Natural killer cell treated with Interleukin-12 subunit alpha and Interleukin-12 subunit beta and Interleukin-15 and Interleukin-18, amount 100 ng/mL, for 72 hours (primary cell): ENCODE measurements around the gene KIF26A. TPM values are rescaled to one million over a fixed set of nuclear protein-coding genes. Genes with fewer than 3 reads are reported as not detected.
A peak's percentile ranks its signal among the peaks of the same experiment; 100 is the strongest.

Source experiments
- ATAC-seq, 2 donors: fragments of 150-1000 bp; cut with Tn5 transposase in 1 of 2; sonication (Bioruptor Pico), chemical (Tn5 transposase) in 1 of 2; 2 replicates each; pipeline ENCODE4 v1.10.0; 2021
- DNase-seq: peaks from one replicate; pipeline ENCODE4 v3.0.0; 2022; ENCODE audit warnings: low spot score
- H3K27ac Mint-ChIP-seq, 2 donors: 1 replicate in 1 of 2; 2 replicates in 1 of 2; pipeline ENCODE4 v1.8.0; 2022; ENCODE audit warnings: mixed read lengths in 2 of 2, mild to moderate bottlenecking in 1 of 2, moderate library complexity in 1 of 2
- H3K27me3 Mint-ChIP-seq, 2 donors: 1 replicate in 1 of 2; 2 replicates in 1 of 2; pipeline ENCODE4 v1.8.0; 2022; ENCODE audit warnings: mixed read lengths in 2 of 2
- H3K36me3 Mint-ChIP-seq: one replicate; pipeline ENCODE4 v1.8.0; 2022; ENCODE audit warnings: mixed read lengths
- H3K4me1 Mint-ChIP-seq, 2 donors: 1 replicate in 1 of 2; 2 replicates in 1 of 2; pipeline ENCODE4 v1.8.0; 2022; ENCODE audit warnings: low read depth in 2 of 2, mixed read lengths in 2 of 2, mild to moderate bottlenecking in 1 of 2
- H3K4me3 Mint-ChIP-seq: one replicate; pipeline ENCODE4 v1.8.0; 2022; ENCODE audit warnings: mixed read lengths
- H3K9me3 Mint-ChIP-seq: 2 replicates; pipeline ENCODE4 v1.8.0; 2022; ENCODE audit warnings: mixed read lengths
- total RNA-seq, 2 donors: library from RNA; stranded (reverse); gene quantifications; one replicate each; pipeline ENCODE4 v1.2.3, GENCODE V29; 2022

KIF26A gene
- total RNA-seq, 2 donors from 2014 or later: not detected

DNA sequence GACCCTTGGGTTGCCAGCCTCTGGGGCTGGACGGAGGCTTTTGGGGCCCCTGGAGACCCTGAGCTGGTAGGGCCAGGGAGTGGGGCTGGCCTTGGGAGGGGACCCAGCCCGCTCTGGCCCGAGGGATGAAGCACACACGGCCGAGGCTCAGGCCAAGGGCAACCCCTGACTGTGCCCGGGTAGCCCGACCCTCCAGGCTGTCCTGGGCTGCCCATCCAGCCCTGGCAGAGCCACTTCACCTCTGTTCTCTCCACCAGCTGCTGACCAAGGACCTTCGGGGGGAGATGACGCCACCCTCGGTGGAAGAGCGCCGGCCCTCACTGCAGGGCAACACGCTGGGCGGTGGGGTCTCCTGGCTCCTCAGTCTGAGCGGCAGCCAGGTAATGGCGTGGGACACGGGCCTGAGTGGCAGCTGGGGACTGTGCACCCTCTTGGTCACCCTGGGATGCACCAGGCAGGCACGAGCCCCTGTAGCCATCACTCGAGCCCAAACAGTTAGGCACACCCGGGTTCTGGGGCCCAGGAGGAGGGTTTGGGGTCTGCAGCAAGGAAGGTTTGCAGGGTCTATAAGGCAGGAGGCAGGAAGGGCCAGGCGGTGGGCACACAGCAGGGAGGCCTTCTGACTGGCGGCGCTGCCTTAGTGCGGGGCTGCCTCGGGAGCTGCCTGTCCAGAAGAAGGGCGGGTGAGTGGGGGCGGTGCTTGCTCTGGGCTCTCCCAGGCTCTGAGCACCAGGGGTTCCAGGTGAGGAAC, 33.1 kb upstream of the KIF26A start:
- ATAC-seq (no peak), DNase-seq (peak; percentile 58)
- Mint-ChIP-seq H3K9me3 (no peaks in the 10 kb centered on the region), H3K4me3 (no peak overlapping the region), H3K4me1 (no peaks in the 10 kb centered on the region), H3K27me3 (no peaks in the 10 kb centered on the region), H3K27ac (no peak overlapping the region), H3K36me3 (no peaks in the 10 kb centered on the region)

DNA sequence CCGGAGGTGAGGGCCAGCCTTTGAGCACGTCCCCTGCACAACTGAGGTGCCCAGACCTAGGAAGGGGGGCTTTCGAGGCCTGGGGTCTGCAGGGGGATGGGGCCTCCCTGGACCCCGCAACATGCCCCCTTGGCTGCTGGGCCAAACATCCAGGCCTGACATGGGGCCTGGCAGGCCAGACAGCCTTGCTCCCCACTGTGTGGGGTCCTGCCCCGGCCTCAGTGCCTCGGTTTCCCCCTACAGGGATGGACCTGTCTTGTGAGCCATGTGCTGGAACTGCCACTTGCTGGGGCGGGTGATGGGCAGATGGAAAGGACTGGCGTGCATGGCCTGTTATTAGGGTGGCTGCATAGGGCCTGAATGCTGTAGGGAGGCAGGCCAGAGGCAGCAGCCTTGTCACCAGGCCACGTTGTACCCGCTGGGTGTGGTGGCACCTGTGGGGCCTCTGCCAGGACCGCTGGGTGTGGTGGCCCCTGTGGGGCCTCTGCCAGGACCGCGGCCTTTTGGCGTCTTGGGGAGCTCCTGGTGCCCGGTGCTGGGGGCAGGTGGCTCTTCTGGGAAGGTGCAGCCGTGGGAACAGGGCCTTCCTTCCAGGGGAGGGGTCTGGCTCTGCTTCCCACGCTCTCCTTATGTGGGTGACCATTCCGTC, 32.4 kb upstream of the KIF26A start:
- Mint-ChIP-seq H3K4me1 (no peaks in the 10 kb centered on the region), H3K4me3 (no peak overlapping the region), H3K27me3 (no peaks in the 10 kb centered on the region), H3K9me3 (no peaks in the 10 kb centered on the region), H3K36me3 (no peaks in the 10 kb centered on the region), H3K27ac (no peak overlapping the region)
- DNase-seq (peak; percentile 40), ATAC-seq (no peak)

DNA sequence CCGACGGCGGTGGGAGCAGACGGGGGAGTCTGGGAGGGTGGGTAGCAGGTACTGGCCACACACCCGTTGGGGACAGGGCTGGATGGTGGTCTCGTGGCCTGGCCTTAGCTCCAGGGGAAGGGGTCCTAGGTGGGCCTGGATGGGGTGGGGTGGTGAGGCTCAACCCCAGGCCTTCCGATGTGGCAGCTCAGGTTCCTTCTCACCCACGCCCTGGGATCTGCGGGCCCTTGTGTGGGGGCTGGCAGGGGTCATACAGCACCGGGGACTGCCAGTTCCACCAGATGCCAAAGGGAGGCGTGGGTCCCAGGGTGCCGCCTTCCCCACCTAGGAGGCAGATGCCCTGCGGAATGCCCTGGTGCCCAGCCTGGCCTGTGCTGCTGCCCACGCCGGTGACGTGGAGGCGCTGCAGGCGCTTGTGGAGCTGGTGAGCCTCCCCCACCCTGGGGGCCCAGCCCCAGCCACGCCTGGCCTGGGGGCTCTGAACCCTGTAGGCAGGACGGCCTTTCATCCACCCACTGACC, 31.9 kb upstream of the KIF26A start:
- DNase-seq (peak; percentile 52), ATAC-seq (no peak)
- Mint-ChIP-seq H3K27me3 (no peaks in the 10 kb centered on the region), H3K36me3 (no peaks in the 10 kb centered on the region), H3K9me3 (no peaks in the 10 kb centered on the region), H3K27ac (no peak overlapping the region), H3K4me1 (no peaks in the 10 kb centered on the region), H3K4me3 (no peak overlapping the region)

DNA sequence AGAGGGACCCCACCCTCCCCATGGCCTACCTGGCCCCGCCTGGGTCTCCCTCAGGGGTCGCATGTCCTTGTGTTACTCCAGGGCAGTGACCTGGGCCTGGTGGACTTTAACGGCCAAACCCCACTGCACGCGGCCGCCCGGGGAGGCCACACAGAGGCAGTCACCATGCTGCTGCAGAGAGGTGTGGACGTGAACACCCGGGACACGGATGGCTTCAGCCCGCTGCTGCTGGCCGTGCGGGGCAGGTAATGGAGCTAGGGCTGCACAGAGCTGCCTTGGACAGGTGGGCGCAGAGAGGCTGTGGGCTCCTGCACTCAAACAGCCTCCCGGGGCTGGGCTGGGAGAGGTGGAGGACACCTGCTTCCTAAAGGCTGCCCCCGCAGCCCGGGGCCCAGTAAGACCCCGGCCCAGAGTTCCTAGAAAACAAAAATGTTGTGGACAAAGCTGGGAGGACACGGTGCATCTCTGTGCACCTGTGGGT, 31.2 kb upstream of the KIF26A start:
- peak; percentile 58 for DNase-seq
- no peak for ATAC-seq
- H3K4me1 Mint-ChIP-seq: no peaks in the 10 kb centered on the region
- no peak overlapping the region for H3K4me3 Mint-ChIP-seq
- no peaks in the 10 kb centered on the region for H3K36me3 Mint-ChIP-seq
- H3K27me3 Mint-ChIP-seq: no peaks in the 10 kb centered on the region
- H3K9me3 Mint-ChIP-seq: no peaks in the 10 kb centered on the region
- H3K27ac Mint-ChIP-seq: no peak overlapping the region

GRCh38 chr14:104107611-104108569, 30.5 kb upstream of the KIF26A start:
- no peak overlapping the region for H3K4me3 Mint-ChIP-seq
- no peaks in the 10 kb centered on the region for H3K27me3 Mint-ChIP-seq
- DNase-seq (peak; percentile 54), ATAC-seq (no peak)
- no peak overlapping the region for H3K27ac Mint-ChIP-seq
- no peaks in the 10 kb centered on the region for H3K9me3 Mint-ChIP-seq
- no peaks in the 10 kb centered on the region for H3K4me1 Mint-ChIP-seq
- H3K36me3 Mint-ChIP-seq: no peaks in the 10 kb centered on the region

DNA sequence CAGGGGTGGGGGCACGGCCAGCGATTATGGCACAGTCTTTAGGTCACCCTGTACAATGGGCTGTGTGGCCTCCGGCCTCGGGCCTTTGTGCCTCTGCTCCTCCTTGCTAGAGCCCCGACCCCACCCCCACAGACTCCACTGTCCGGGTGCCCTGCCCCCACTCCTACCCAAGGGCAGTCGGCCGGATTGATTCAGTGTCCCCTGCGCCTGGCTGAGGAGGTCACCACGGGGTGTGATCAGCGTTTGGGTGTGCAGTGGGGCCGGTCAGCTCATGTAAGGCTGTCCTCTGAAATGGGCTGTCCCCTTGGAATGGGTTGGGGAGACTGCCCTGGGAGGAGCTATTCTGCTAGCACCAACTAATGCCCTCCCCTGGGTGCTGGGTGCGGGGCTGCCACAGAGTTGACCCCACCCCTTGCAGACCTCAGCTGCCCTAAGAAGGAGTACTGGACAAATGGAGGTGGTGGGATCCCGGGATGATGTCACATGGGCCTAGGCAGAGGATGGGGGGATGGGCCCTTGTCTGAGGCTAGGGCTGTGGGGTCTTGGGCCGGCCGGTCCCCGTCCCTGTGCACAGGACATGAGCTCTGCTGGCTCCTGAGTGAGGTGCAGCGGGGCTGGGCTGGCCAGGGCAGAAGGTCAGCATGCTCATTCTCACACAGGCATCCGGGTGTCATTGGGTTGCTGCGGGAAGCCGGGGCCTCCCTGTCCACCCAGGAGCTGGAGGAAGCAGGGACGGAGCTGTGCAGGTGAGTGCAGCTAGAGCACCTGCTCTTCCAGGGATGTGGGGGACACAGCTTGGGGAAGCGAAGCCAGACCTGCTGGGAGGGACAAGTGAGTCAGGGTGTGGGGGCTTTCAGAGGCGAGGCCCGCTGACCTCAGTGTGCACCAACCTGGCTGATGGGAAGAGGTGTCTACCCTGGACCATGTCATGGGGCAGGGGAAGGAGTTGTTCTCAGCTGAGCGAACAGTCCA, 29.5 kb upstream of the KIF26A start:
- no peak overlapping the region for H3K27ac Mint-ChIP-seq
- H3K4me1 Mint-ChIP-seq: no peaks in the 10 kb centered on the region
- H3K27me3 Mint-ChIP-seq: no peaks in the 10 kb centered on the region
- H3K9me3 Mint-ChIP-seq: no peaks in the 10 kb centered on the region
- ATAC-seq: no peak
- H3K4me3 Mint-ChIP-seq: no peak overlapping the region
- DNase-seq: peak; percentile 56
- no peaks in the 10 kb centered on the region for H3K36me3 Mint-ChIP-seq

DNA sequence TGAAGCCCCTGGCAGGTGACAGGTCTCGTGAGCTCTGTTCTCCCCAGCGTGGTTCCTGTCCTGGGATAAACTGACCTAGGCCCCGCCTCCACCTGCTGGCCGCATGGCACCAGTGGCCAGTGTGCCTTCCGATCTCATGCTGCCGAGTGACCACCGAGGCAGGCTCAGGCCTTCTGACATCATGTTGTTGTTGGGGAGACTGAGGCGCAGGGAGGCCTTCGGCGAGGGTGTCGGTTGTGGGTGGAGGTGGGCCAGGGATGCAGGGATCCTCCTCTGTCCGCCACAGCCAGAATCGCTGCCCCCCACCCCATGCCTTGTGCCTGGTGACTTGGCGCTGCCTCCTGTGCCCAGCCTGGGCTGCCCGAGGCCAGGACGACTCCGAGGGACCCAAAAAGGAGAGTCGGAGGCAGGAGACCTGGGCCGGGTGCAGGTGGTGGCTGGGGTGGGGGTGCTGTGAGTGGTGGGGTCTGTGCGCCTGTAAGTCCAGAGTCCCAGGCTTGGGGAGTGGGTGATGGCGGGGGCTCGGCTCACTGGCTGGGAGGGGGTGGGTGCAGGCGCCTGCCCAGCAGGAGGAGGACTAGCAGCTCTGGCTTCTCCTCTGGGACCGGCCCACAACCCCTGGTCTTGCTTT, 28.5 kb upstream of the KIF26A start:
- peaks cover 0 to under 1% of the 10 kb centered on the region in 2 donors for H3K27me3 Mint-ChIP-seq
- H3K4me1 Mint-ChIP-seq: no peaks in the 10 kb centered on the region
- ATAC-seq (no peak), DNase-seq (peak; percentile 49)
- H3K36me3 Mint-ChIP-seq: no peaks in the 10 kb centered on the region
- H3K27ac Mint-ChIP-seq: no peak overlapping the region
- no peaks in the 10 kb centered on the region for H3K9me3 Mint-ChIP-seq
- H3K4me3 Mint-ChIP-seq: no peak overlapping the region

DNA sequence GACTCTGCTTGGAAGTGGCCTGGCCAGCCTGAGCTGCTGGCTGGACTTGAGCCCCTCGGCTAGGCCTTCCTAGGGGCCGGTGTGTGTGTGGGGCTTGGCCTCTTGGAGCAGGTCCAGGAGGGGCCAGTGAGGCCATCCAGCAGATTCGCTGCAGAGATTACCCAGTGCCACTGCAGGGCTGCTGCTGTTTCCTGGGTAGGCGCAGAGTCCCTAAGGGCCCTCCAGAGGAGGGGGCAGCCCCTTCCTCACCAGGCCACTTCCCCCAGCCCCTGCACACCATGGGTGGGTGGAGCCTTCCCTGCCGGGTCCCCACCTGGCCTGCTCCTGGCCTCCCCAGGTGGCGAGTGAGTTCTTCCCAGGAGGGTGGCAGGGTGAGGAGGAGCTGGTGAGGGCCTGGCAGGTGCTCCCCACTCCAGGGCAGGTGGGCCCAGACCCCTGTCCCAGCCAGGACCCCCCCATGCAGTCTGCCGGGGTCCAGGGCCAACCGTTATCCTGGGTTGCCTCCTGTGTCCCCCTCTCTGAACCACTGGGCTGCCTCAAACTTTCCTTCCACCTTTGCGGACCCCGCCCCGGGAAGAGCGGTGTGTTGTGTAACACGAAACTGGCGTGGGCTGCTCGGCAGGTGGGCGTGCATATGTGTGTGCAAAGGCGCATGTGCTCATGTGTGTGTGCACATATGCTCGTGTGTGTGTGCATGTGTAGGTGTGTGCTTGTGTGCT, 27.7 kb upstream of the KIF26A start:
- no peaks in the 10 kb centered on the region for H3K4me1 Mint-ChIP-seq
- DNase-seq (peak; percentile 55), ATAC-seq (no peak)
- no peak overlapping the region for H3K4me3 Mint-ChIP-seq
- H3K9me3 Mint-ChIP-seq: no peaks in the 10 kb centered on the region
- no peak overlapping the region for H3K27ac Mint-ChIP-seq
- H3K36me3 Mint-ChIP-seq: no peaks in the 10 kb centered on the region
- peaks cover 0 to 5% of the 10 kb centered on the region in 2 donors for H3K27me3 Mint-ChIP-seq

GRCh38 chr14:104111301-104112112, 26.9 kb upstream of the KIF26A start:
- no peaks in the 10 kb centered on the region for H3K9me3 Mint-ChIP-seq
- H3K4me3 Mint-ChIP-seq: no peak overlapping the region
- peaks cover 0 to 5% of the 10 kb centered on the region in 2 donors for H3K27me3 Mint-ChIP-seq
- no peak overlapping the region for H3K27ac Mint-ChIP-seq
- H3K36me3 Mint-ChIP-seq: no peaks in the 10 kb centered on the region
- peak; percentile 55 for DNase-seq
- H3K4me1 Mint-ChIP-seq: no peaks in the 10 kb centered on the region
- no peak for ATAC-seq

GRCh38 chr14:104112113-104112505, 26.3 kb upstream of the KIF26A start:
- Mint-ChIP-seq H3K4me1 (no peaks in the 10 kb centered on the region), H3K36me3 (no peaks in the 10 kb centered on the region), H3K4me3 (no peak overlapping the region), H3K9me3 (no peaks in the 10 kb centered on the region), H3K27me3 (peaks cover 0 to 5% of the 10 kb centered on the region in 2 donors), H3K27ac (no peak overlapping the region)
- DNase-seq (peak; percentile 12), ATAC-seq (no peak)
